ENCODE results near the gene BTNL2.

The BTNL2 gene

DNA sequence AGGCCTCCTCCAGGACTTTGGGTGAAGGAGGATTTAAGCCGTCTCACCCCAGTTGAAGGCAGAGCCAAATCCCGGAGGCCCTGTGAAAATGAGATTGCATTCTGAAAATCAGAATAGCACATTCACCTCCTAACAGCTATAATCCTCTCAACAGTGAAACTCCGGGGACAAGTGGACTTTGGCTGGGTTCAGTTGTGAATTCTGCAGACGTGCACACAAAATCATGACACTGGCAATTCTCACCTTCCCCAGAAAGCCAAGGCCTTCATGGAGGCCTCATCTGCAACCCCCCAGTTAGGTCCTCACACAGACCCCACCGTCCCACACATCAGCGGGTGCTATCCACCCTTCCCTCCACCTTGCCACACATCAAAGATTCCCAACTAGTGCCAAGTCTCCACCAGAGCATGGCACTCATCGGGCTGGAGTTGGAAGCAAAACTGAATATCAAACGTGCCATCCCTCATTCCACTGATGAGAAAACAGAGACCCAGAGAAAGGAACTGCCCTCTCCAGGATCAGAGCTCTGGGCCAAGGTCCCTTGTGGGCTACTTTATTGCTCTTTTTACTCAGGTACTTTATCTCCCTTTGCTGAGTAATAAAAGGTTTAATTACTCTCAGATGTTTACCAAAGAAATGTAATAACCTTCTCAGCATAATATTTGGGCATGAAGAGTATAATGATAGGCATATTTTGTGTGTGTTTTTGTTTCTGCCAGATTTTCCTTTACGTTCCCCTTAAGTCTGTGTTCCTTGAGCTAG, 4.8 kb upstream of the BTNL2 start:
- no peak overlapping the region for H3K4me2 ChIP-seq (ENCODE audit: low read length)
- H3K9ac ChIP-seq (ENCODE audit: low read depth, low read length): no peak overlapping the region
- no peaks in the 10 kb centered on the region for H3K4me1 ChIP-seq (ENCODE audit: control insufficient read depth, insufficient read depth, low read length)
- H3K27me3 ChIP-seq (ENCODE audit: control insufficient read depth, insufficient read depth, low read length): peaks cover 72% of the 10 kb centered on the region
- H3K9me3 ChIP-seq (replicated peaks; ENCODE audit: low read length): no peaks in the 10 kb centered on the region
- H3K36me3 ChIP-seq (ENCODE audit: insufficient read depth, low read length): no peaks in the 10 kb centered on the region
- no peak overlapping the region for H3K4me3 ChIP-seq (ENCODE audit: low read length)

GRCh38 chr6:32410906-32411305, 3.9 kb upstream of the BTNL2 start:
- Histone ChIP-seq H3K9me3 (replicated peaks; ENCODE audit: low read length) (no peaks in the 10 kb centered on the region), H3K4me3 (ENCODE audit: low read length) (no peak overlapping the region), H3K4me2 (ENCODE audit: low read length) (no peak overlapping the region), H3K27me3 (ENCODE audit: control insufficient read depth, insufficient read depth, low read length) (peaks cover 71% of the 10 kb centered on the region), H3K9ac (ENCODE audit: low read depth, low read length) (no peak overlapping the region), H3K4me1 (ENCODE audit: control insufficient read depth, insufficient read depth, low read length) (no peaks in the 10 kb centered on the region), H3K36me3 (ENCODE audit: insufficient read depth, low read length) (no peaks in the 10 kb centered on the region)

GRCh38 chr6:32406197-32406596, 784 bp downstream of the BTNL2 start:
- Histone ChIP-seq H3K36me3 (ENCODE audit: insufficient read depth, low read length) (no peaks in the 10 kb centered on the region), H3K9ac (ENCODE audit: low read depth, low read length) (no peak overlapping the region), H3K4me3 (ENCODE audit: low read length) (no peak overlapping the region), H3K4me2 (ENCODE audit: low read length) (no peak overlapping the region), H3K4me1 (ENCODE audit: control insufficient read depth, insufficient read depth, low read length) (no peaks in the 10 kb centered on the region), H3K27me3 (ENCODE audit: control insufficient read depth, insufficient read depth, low read length) (peaks cover 50% of the 10 kb centered on the region), H3K9me3 (replicated peaks; ENCODE audit: low read length) (no peaks in the 10 kb centered on the region)

- Histone ChIP-seq H3K27me3 (ENCODE audit: control insufficient read depth, insufficient read depth, low read length) (peaks cover 46% of the 10 kb centered on the region), H3K4me1 (ENCODE audit: control insufficient read depth, insufficient read depth, low read length) (no peaks in the 10 kb centered on the region), H3K9ac (ENCODE audit: low read depth, low read length) (no peak overlapping the region), H3K36me3 (ENCODE audit: insufficient read depth, low read length) (no peaks in the 10 kb centered on the region), H3K4me3 (ENCODE audit: low read length) (no peak overlapping the region), H3K4me2 (ENCODE audit: low read length) (no peak overlapping the region), H3K9me3 (replicated peaks; ENCODE audit: low read length) (no peaks in the 10 kb centered on the region)
Observed at GRCh38 chr6:32405656-32406055, 1.3 kb downstream of the BTNL2 start.

DNA sequence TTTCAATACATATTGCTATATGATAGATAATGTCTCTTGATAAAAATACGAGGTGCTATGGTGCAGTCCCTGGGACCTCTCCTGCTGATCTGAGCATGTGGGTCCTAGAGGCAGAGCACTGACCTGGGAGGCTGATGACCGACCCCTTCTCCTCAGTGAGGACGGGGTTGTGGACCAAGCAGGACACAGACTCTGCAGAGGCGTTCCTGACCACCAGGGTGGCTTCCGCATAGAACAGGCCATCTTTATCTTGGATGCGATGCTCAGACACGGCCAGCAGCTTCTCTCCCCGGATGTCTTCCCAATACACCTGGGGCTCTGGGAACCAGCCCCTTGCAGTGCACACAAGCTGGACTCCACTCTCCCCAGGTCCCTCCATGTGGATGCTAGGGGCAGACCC, 4.2 kb downstream of the BTNL2 start:
- Histone ChIP-seq H3K27me3 (ENCODE audit: control insufficient read depth, insufficient read depth, low read length) (peaks cover 44% of the 10 kb centered on the region), H3K9me3 (replicated peaks; ENCODE audit: low read length) (no peaks in the 10 kb centered on the region), H3K9ac (ENCODE audit: low read depth, low read length) (no peak overlapping the region), H3K4me3 (ENCODE audit: low read length) (no peak overlapping the region), H3K4me2 (ENCODE audit: low read length) (no peak overlapping the region), H3K4me1 (ENCODE audit: control insufficient read depth, insufficient read depth, low read length) (no peaks in the 10 kb centered on the region), H3K36me3 (ENCODE audit: insufficient read depth, low read length) (no peaks in the 10 kb centered on the region)

DNA sequence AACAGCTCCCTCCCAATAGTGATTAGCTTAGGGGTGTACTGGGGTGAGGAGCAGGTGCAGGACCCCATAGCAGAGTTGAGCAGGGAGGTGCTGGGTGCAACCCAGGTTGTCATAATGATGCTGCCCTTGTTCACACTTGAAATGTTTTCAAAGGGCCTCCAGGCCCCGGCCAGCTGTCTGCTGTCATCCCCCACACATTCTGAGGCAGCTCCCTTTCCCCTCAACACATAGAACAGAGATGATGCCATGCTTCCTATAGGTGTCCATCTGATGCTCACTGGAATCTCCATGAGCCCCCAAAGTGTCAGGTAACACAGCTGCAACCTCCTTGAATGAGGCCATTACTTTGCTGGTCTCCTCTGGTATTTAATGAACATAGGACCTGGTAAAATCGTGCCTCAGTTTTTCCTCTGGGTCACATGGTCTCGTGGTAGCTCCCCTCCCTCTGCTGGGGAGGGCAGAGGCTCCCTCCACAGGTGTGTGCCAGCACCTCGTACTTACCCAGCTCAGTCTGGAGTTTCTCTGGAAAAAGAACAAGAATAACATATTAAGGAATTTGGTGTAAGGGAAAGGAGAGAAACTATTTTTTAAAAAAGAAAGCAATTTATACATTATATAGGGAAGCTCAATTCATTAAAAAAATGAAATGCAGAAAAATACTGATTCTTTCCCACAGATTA, 5.6 kb downstream of the BTNL2 start:
- no peak overlapping the region for H3K4me2 ChIP-seq (ENCODE audit: low read length)
- peaks cover 30% of the 10 kb centered on the region for H3K27me3 ChIP-seq (ENCODE audit: control insufficient read depth, insufficient read depth, low read length)
- H3K4me1 ChIP-seq (ENCODE audit: control insufficient read depth, insufficient read depth, low read length): no peaks in the 10 kb centered on the region
- no peak overlapping the region for H3K4me3 ChIP-seq (ENCODE audit: low read length)
- no peak overlapping the region for H3K9ac ChIP-seq (ENCODE audit: low read depth, low read length)
- H3K36me3 ChIP-seq (ENCODE audit: insufficient read depth, low read length): no peaks in the 10 kb centered on the region
- H3K9me3 ChIP-seq (replicated peaks; ENCODE audit: low read length): no peaks in the 10 kb centered on the region

GRCh38 chr6:32397252-32397920, 9.6 kb downstream of the BTNL2 start:
- Histone ChIP-seq H3K36me3 (ENCODE audit: insufficient read depth, low read length) (no peaks in the 10 kb centered on the region), H3K4me1 (ENCODE audit: control insufficient read depth, insufficient read depth, low read length) (no peaks in the 10 kb centered on the region), H3K9ac (ENCODE audit: low read depth, low read length) (no peak overlapping the region), H3K4me2 (ENCODE audit: low read length) (no peak overlapping the region), H3K4me3 (ENCODE audit: low read length) (no peak overlapping the region), H3K9me3 (replicated peaks; ENCODE audit: low read length) (no peaks in the 10 kb centered on the region), H3K27me3 (ENCODE audit: control insufficient read depth, insufficient read depth, low read length) (peaks cover 32% of the 10 kb centered on the region)

DNA sequence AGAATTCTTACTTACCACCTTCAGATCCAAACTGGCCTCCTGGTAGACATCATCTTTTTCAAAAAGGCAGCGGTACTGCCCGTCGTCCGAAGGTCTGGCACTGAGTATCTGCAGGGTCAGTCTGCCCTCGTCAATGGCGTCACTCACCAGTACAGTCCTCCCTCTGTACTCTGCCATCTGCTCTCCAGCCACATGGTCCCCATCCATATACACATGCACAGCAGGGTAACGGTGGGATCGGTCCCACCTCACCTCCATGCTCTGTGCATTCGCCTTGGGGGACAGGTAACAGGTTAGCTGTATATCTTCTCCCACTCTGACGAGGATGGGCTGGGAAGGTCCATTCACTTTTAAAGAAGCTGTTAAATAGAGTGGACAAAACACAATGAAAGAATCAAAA, 11.0 kb downstream of the BTNL2 start:
- no peak overlapping the region for H3K4me3 ChIP-seq (ENCODE audit: low read length)
- no peaks in the 10 kb centered on the region for H3K9me3 ChIP-seq (replicated peaks; ENCODE audit: low read length)
- no peaks in the 10 kb centered on the region for H3K4me1 ChIP-seq (ENCODE audit: control insufficient read depth, insufficient read depth, low read length)
- H3K36me3 ChIP-seq (ENCODE audit: insufficient read depth, low read length): no peaks in the 10 kb centered on the region
- H3K4me2 ChIP-seq (ENCODE audit: low read length): no peak overlapping the region
- no peak overlapping the region for H3K9ac ChIP-seq (ENCODE audit: low read depth, low read length)
- H3K27me3 ChIP-seq (ENCODE audit: control insufficient read depth, insufficient read depth, low read length): peaks cover 31% of the 10 kb centered on the region

GRCh38 chr6:32393665-32394420, 13.1 kb downstream of the BTNL2 start:
- Histone ChIP-seq H3K4me2 (ENCODE audit: low read length) (no peak overlapping the region), H3K27me3 (ENCODE audit: control insufficient read depth, insufficient read depth, low read length) (peaks cover 40% of the 10 kb centered on the region), H3K36me3 (ENCODE audit: insufficient read depth, low read length) (no peaks in the 10 kb centered on the region), H3K4me1 (ENCODE audit: control insufficient read depth, insufficient read depth, low read length) (no peaks in the 10 kb centered on the region), H3K4me3 (ENCODE audit: low read length) (no peak overlapping the region), H3K9me3 (replicated peaks; ENCODE audit: low read length) (no peaks in the 10 kb centered on the region), H3K9ac (ENCODE audit: low read depth, low read length) (no peak overlapping the region)

GRCh38 chr6:32391505-32391904, 15.5 kb downstream of the BTNL2 start:
- Histone ChIP-seq H3K4me2 (ENCODE audit: low read length) (no peak overlapping the region), H3K4me3 (ENCODE audit: low read length) (no peak overlapping the region), H3K9ac (ENCODE audit: low read depth, low read length) (no peak overlapping the region), H3K9me3 (replicated peaks; ENCODE audit: low read length) (no peaks in the 10 kb centered on the region), H3K36me3 (ENCODE audit: insufficient read depth, low read length) (no peaks in the 10 kb centered on the region), H3K4me1 (ENCODE audit: control insufficient read depth, insufficient read depth, low read length) (no peaks in the 10 kb centered on the region), H3K27me3 (ENCODE audit: control insufficient read depth, insufficient read depth, low read length) (peaks cover 37% of the 10 kb centered on the region)

DNA sequence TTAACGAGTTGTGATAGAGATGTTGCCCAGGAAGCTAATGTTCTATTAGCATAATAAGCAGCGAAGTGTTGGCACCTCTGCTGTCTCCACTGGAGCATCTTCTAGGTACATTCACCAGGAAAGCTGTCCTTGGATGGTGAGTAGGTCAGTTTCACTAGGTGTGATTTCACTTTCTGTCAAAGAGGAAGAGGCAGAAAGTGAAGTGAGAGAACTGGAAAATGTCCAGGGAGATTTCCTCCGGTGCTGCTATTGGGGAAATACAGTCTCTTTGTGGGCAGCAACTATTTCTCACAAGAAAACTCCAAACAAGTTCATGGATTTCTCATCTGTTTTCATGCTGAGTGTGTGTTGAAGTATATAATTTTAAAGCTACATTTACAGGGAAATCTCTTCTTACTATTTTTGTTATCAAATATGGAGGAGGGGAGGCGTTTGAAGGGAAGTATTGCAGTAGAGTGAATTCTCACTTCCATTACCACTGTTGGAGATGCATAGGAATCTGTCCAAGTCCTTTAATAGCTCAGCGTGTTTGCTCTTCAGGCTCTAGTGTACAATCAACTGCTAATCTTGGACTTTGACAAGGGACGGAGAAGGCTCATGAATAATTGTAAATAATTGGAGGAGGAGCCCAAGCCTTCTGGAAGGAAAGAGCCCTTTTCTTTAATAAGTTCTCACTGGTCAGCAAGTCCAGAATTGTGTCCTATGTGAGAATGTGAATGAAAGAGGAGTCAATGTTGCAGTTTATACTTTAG, 19.2 kb downstream of the BTNL2 start:
- Histone ChIP-seq H3K4me2 (ENCODE audit: low read length) (no peak overlapping the region), H3K9ac (ENCODE audit: low read depth, low read length) (no peak overlapping the region), H3K4me1 (ENCODE audit: control insufficient read depth, insufficient read depth, low read length) (no peaks in the 10 kb centered on the region), H3K4me3 (ENCODE audit: low read length) (no peak overlapping the region), H3K9me3 (replicated peaks; ENCODE audit: low read length) (no peaks in the 10 kb centered on the region), H3K36me3 (ENCODE audit: insufficient read depth, low read length) (no peaks in the 10 kb centered on the region), H3K27me3 (ENCODE audit: control insufficient read depth, insufficient read depth, low read length) (peaks cover 29% of the 10 kb centered on the region)

All from skeletal muscle satellite cell (primary cell).